Immature natural killer cell (primary cell): Measurements from ENCODE around the gene DNAAF2. TPM values are rescaled to one million over a fixed set of nuclear protein-coding genes. Genes with fewer than 3 reads are reported as not detected.
A peak's percentile ranks its signal among the peaks of the same experiment; 100 is the strongest.
"Not testable (repeated sequence)": the region's sequence is repeated elsewhere in the genome, so short reads cannot be mapped to it uniquely, and the experiment has no call there.

Source experiments
- DNase-seq, 3 donors: peaks; one replicate each; pipeline ENCODE4 v3.0.0; 2022; ENCODE audit warnings: mixed read lengths in 1 of 3
- H3K27ac Mint-ChIP-seq, 6 donors: one replicate each; pipeline ENCODE4 v1.8.0; 2020; ENCODE audit warnings: mixed read lengths in 6 of 6, mild to moderate bottlenecking in 5 of 6, inconsistent platforms in 4 of 6, moderate library complexity in 3 of 6
- H3K27me3 Mint-ChIP-seq, 3 donors: one replicate each; pipeline ENCODE4 v1.8.0; 2020 to 2021; ENCODE audit warnings: low read depth in 3 of 3, mild to moderate bottlenecking in 3 of 3, mixed read lengths in 3 of 3, moderate library complexity in 3 of 3, inconsistent platforms in 1 of 3
- H3K36me3 Mint-ChIP-seq, 3 donors: one replicate each; pipeline ENCODE4 v1.8.0; 2020; ENCODE audit warnings: mixed read lengths in 3 of 3, inconsistent platforms in 2 of 3, mild to moderate bottlenecking in 2 of 3
- H3K4me1 Mint-ChIP-seq, 2 donors: one replicate each; pipeline ENCODE4 v1.8.0; 2020; ENCODE audit warnings: inconsistent platforms in 2 of 2, mild to moderate bottlenecking in 2 of 2, mixed read lengths in 2 of 2, moderate library complexity in 1 of 2
- H3K4me3 Mint-ChIP-seq, 5 donors: one replicate each; pipeline ENCODE4 v1.8.0; 2020; ENCODE audit warnings: mild to moderate bottlenecking in 5 of 5, mixed read lengths in 5 of 5, inconsistent platforms in 3 of 5, moderate library complexity in 3 of 5
- H3K9me3 Mint-ChIP-seq, 6 donors: one replicate each; pipeline ENCODE4 v1.8.0; 2020; ENCODE audit warnings: mild to moderate bottlenecking in 6 of 6, mixed read lengths in 6 of 6, inconsistent platforms in 4 of 6, moderate library complexity in 3 of 6
- polyA plus RNA-seq, 3 donors: library from polyadenylated mRNA; unstranded; fragments of 300-500 nt; fragmentation: Illumina TruSeq; gene quantifications; one replicate each; pipeline ENCODE4 v1.2.3, GENCODE V29; 2021

DNAAF2 gene
- 10 to 100 TPM; 13.3 to 17.2 (median 15.4) TPM for polyA plus RNA-seq

GRCh38 chr14:49634547-49635334 lies at the start of gene DNAAF2:
Gene DNAAF2 (minus strand): TSS chr14:49635244. CDS start chr14:49635149, 95 bp downstream.
- DNase-seq = peak; percentile 76 to 78 (median 77)
- H3K36me3 Mint-ChIP-seq = peaks cover 5 to 9% (median 6%) of the 10 kb centered on the region in 3 donors
- peaks cover 52 to 78% of the 10 kb centered on the region in 2 donors for H3K4me1 Mint-ChIP-seq
- H3K9me3 Mint-ChIP-seq = peaks cover 0 to 2% (median 0%) of the 10 kb centered on the region in 6 donors
- H3K27me3 Mint-ChIP-seq = peaks cover 9 to 17% (median 15%) of the 10 kb centered on the region in 3 donors
- peak within 1 kb of the TSS; percentile 93 to 99 (median 99) for H3K27ac Mint-ChIP-seq
- peak within 1 kb of the TSS; percentile 93 to 97 (median 95) for H3K4me3 Mint-ChIP-seq

GRCh38 chr14:49679271-49679670 lies 44.2 kb upstream of the DNAAF2 start:
- no peaks in the 10 kb centered on the region for H3K27me3 Mint-ChIP-seq
- H3K36me3 Mint-ChIP-seq = peaks cover 2 to 8% (median 3%) of the 10 kb centered on the region in 3 donors
- H3K4me3 Mint-ChIP-seq = no peak overlapping the region
- H3K9me3 Mint-ChIP-seq = no peaks in the 10 kb centered on the region
- H3K4me1 Mint-ChIP-seq = no peaks in the 10 kb centered on the region
- DNase-seq = no peak
- H3K27ac Mint-ChIP-seq = no peak overlapping the region

GRCh38 chr14:49677643-49678042 lies 42.6 kb upstream of the DNAAF2 start:
- Mint-ChIP-seq H3K27me3 (peaks cover 0 to 2% (median 0%) of the 10 kb centered on the region in 3 donors), H3K36me3 (peaks cover 1 to 13% (median 11%) of the 10 kb centered on the region in 3 donors), H3K9me3 (no peaks in the 10 kb centered on the region), H3K4me1 (no peaks in the 10 kb centered on the region), H3K27ac (no peak overlapping the region), H3K4me3 (no peak overlapping the region)
- no peak for DNase-seq

- DNase-seq = no peak
- H3K9me3 Mint-ChIP-seq = no peaks in the 10 kb centered on the region
- peaks cover 0 to 2% (median 2%) of the 10 kb centered on the region in 3 donors for H3K27me3 Mint-ChIP-seq
- H3K4me1 Mint-ChIP-seq = no peaks in the 10 kb centered on the region
- no peak overlapping the region for H3K27ac Mint-ChIP-seq
- peaks cover 0 to 12% (median 8%) of the 10 kb centered on the region in 3 donors for H3K36me3 Mint-ChIP-seq
- H3K4me3 Mint-ChIP-seq = no peak overlapping the region
Observed at GRCh38 chr14:49673586-49673985, 38.5 kb upstream of the DNAAF2 start.

- H3K27me3 Mint-ChIP-seq = peaks cover 0 to 2% (median 2%) of the 10 kb centered on the region in 3 donors
- H3K4me1 Mint-ChIP-seq = no peaks in the 10 kb centered on the region
- H3K27ac Mint-ChIP-seq = no peak overlapping the region
- no peaks in the 10 kb centered on the region for H3K9me3 Mint-ChIP-seq
- H3K36me3 Mint-ChIP-seq = peaks cover 0 to 12% (median 8%) of the 10 kb centered on the region in 3 donors
- no peak for DNase-seq
- no peak overlapping the region for H3K4me3 Mint-ChIP-seq
Observed at GRCh38 chr14:49670475-49670874, 35.4 kb upstream of the DNAAF2 start.

- Mint-ChIP-seq H3K27me3 (peaks cover 0 to 2% (median 0%) of the 10 kb centered on the region in 3 donors), H3K36me3 (no peaks in the 10 kb centered on the region), H3K27ac (no peak overlapping the region), H3K4me1 (no peaks in the 10 kb centered on the region), H3K4me3 (no peak overlapping the region), H3K9me3 (no peaks in the 10 kb centered on the region)
- no peak for DNase-seq
Observed at GRCh38 chr14:49659526-49660455, 24.7 kb upstream of the DNAAF2 start.

GRCh38 chr14:49657500-49657899 lies 22.5 kb upstream of the DNAAF2 start:
- H3K27ac Mint-ChIP-seq, H3K27me3 Mint-ChIP-seq, DNase-seq, H3K4me1 Mint-ChIP-seq, H3K4me3 Mint-ChIP-seq, H3K9me3 Mint-ChIP-seq, H3K36me3 Mint-ChIP-seq: not testable (repeated sequence)

- no peaks in the 10 kb centered on the region for H3K4me1 Mint-ChIP-seq
- no peaks in the 10 kb centered on the region for H3K9me3 Mint-ChIP-seq
- H3K27me3 Mint-ChIP-seq = peaks cover 0 to 2% (median 0%) of the 10 kb centered on the region in 3 donors
- no peak overlapping the region for H3K4me3 Mint-ChIP-seq
- no peak overlapping the region for H3K27ac Mint-ChIP-seq
- DNase-seq = no peak
- H3K36me3 Mint-ChIP-seq = peaks cover 0 to 5% (median 3%) of the 10 kb centered on the region in 3 donors
Observed at GRCh38 chr14:49654511-49654910, 19.5 kb upstream of the DNAAF2 start.

- Mint-ChIP-seq H3K4me3 (no peak overlapping the region), H3K27ac (no peak overlapping the region), H3K27me3 (peaks cover 0 to 2% (median 0%) of the 10 kb centered on the region in 3 donors), H3K9me3 (no peaks in the 10 kb centered on the region), H3K36me3 (peaks cover 0 to 5% (median 3%) of the 10 kb centered on the region in 3 donors), H3K4me1 (no peaks in the 10 kb centered on the region)
- DNase-seq = no peak
Observed at GRCh38 chr14:49653508-49653907, 18.5 kb upstream of the DNAAF2 start.

GRCh38 chr14:49642163-49642562 lies 7.1 kb upstream of the DNAAF2 start:
- H3K4me1 Mint-ChIP-seq = peaks cover 26 to 66% of the 10 kb centered on the region in 2 donors
- peaks cover 5 to 11% (median 5%) of the 10 kb centered on the region in 3 donors for H3K36me3 Mint-ChIP-seq
- H3K9me3 Mint-ChIP-seq = peaks cover 0 to 2% (median 0%) of the 10 kb centered on the region in 6 donors
- peaks cover 0 to 2% (median 0%) of the 10 kb centered on the region in 3 donors for H3K27me3 Mint-ChIP-seq
- H3K27ac Mint-ChIP-seq = peak overlapping the region; percentile 47 to 86 (median 79)
- no peak for DNase-seq
- H3K4me3 Mint-ChIP-seq = peak overlapping the region; percentile 1 to 34 (median 15)

- peaks cover 0 to 2% (median 0%) of the 10 kb centered on the region in 3 donors for H3K27me3 Mint-ChIP-seq
- peaks cover 30 to 66% of the 10 kb centered on the region in 2 donors for H3K4me1 Mint-ChIP-seq
- DNase-seq = no peak
- H3K27ac Mint-ChIP-seq = peak overlapping the region; percentile 47 to 86 (median 79)
- peak overlapping the region in 4 of 5 donors; percentile 1 to 34 (median 10) for H3K4me3 Mint-ChIP-seq
- H3K36me3 Mint-ChIP-seq = peaks cover 5 to 9% (median 7%) of the 10 kb centered on the region in 3 donors
- H3K9me3 Mint-ChIP-seq = peaks cover 0 to 2% (median 0%) of the 10 kb centered on the region in 6 donors
Observed at GRCh38 chr14:49641697-49642129, 6.7 kb upstream of the DNAAF2 start.

GRCh38 chr14:49640540-49641417 lies 5.7 kb upstream of the DNAAF2 start:
- Mint-ChIP-seq H3K4me3 (no peak overlapping the region), H3K9me3 (peaks cover 0 to 2% (median 0%) of the 10 kb centered on the region in 6 donors), H3K27me3 (peaks cover 0 to 2% (median 2%) of the 10 kb centered on the region in 3 donors), H3K36me3 (peaks cover 5 to 9% (median 6%) of the 10 kb centered on the region in 3 donors), H3K27ac (peak overlapping the region in 5 of 6 donors; percentile 34 to 86 (median 84)), H3K4me1 (peaks cover 36 to 72% of the 10 kb centered on the region in 2 donors)
- no peak for DNase-seq
